Measurements from ENCODE around the gene FAM117B. TPM values are rescaled to one million over a fixed set of nuclear protein-coding genes. Genes with fewer than 3 reads are reported as not detected.
A peak's percentile ranks its signal among the peaks of the same experiment; 100 is the strongest.
"Not testable (repeated sequence)": the region's sequence is repeated elsewhere in the genome, so short reads cannot be mapped to it uniquely, and the experiment has no call there.

Gene FAM117B
- total and polyA plus RNA-seq, 7 donors = 3.6 to 8.9 (median 4.6) TPM

DNA sequence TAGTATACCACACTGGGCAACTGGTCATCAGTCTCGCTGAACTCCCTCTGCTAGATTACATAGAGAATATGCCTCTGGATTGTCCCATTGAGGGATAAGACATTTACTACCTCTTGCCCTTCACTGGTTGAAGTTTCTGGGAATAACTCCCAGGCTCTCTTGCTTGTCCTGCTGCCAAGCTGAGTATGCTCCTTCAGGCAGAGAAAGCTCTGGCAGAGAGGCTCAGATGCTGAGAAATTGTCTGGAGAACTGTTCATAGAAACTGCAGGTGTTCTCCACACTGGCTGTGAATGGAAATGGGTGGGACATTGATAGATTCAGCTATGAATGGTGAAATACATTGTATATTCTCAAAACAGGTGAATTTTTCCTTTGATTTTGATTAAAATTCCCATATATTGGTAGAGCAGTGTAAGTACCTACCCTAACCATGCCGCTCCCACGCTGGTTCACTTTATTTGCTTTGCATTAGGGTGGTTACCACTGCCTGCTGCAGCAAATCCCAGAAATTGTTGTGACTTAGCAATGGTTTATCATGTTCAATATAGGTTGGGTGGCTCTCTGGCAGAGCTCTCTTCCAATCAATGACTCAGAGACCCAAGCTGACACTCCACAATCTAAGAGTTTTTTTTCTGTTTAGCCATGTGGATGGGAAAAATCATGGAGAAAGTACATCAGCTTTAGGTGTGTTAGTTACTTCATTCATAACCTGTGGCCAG, 36.7 kb downstream of the FAM117B start:
- H3K27ac ChIP-seq = peak overlapping the region in 1 of 4 donors; percentile 32
- no peaks in the 10 kb centered on the region for H3K36me3 ChIP-seq
- DNase-seq = no peak
- H3K4me1 ChIP-seq = peaks cover 0 to 13% (median 4%) of the 10 kb centered on the region in 4 donors
- no peaks in the 10 kb centered on the region for H3K27me3 ChIP-seq
- H3K4me3 ChIP-seq = no peak overlapping the region
- 54 to 92% methylated on average over 3 of the region's 3 CpGs for WGBS, 2 donors
- intact Hi-C loops (cut with DNase I) = no loop called here
- TF ChIP-seq EP300 (IDR thresholded peaks at IDR 0.05) (no peak), POLR2A (IDR thresholded peaks at IDR 0.05) (no peak)
- TF ChIP-seq, protein P1, sequence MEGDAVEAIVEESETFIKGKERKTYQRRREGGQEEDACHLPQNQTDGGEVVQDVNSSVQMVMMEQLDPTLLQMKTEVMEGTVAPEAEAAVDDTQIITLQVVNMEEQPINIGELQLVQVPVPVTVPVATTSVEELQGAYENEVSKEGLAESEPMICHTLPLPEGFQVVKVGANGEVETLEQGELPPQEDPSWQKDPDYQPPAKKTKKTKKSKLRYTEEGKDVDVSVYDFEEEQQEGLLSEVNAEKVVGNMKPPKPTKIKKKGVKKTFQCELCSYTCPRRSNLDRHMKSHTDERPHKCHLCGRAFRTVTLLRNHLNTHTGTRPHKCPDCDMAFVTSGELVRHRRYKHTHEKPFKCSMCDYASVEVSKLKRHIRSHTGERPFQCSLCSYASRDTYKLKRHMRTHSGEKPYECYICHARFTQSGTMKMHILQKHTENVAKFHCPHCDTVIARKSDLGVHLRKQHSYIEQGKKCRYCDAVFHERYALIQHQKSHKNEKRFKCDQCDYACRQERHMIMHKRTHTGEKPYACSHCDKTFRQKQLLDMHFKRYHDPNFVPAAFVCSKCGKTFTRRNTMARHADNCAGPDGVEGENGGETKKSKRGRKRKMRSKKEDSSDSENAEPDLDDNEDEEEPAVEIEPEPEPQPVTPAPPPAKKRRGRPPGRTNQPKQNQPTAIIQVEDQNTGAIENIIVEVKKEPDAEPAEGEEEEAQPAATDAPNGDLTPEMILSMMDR (IDR thresholded peaks at IDR 0.05) = no peak
- no peaks in the 10 kb centered on the region for H3K9me3 ChIP-seq

- H3K27me3 ChIP-seq; H3K36me3 ChIP-seq; DNase-seq; H3K4me3 ChIP-seq; intact Hi-C loops (cut with DNase I); H3K9me3 ChIP-seq; H3K27ac ChIP-seq: not testable (repeated sequence)
- WGBS, 2 donors = 92 to 95% methylated on average over 6 of the region's 6 CpGs
- H3K4me1 ChIP-seq = peaks cover 0 to 13% (median 4%) of the 10 kb centered on the region in 4 donors
Measured at GRCh38 chr2:202675097-202675496, 40.3 kb downstream of the FAM117B start.

DNA sequence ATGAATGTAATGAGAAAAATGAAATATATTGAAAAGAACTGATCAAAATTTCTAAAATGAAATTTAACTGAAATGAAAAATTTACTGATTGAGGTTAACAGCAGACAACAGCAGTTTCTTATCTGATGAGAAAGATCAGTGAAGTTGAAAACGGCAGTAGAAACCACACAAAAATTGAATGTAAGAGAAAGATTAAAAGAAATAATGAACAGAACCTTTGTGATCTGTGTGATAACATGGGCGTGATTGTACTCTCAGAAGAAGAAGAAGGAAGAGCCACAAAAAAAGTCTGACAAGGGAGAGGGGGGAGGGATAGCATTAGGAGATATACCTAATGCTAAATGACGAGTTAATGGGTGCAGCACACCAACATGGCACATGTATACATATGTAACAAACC, 45.2 kb downstream of the FAM117B start:
- H3K4me3 ChIP-seq = no peak overlapping the region
- no peaks in the 10 kb centered on the region for H3K27me3 ChIP-seq
- no peaks in the 10 kb centered on the region for H3K4me1 ChIP-seq
- no peaks in the 10 kb centered on the region for H3K9me3 ChIP-seq
- TF ChIP-seq, protein P1 (IDR thresholded peaks at IDR 0.05) = no peak
- TF ChIP-seq EP300 (IDR thresholded peaks at IDR 0.05) (no peak), POLR2AphosphoS5 (IDR thresholded peaks at IDR 0.05) (no peak), POLR2A (IDR thresholded peaks at IDR 0.05) (no peak)
- no peak overlapping the region for H3K27ac ChIP-seq
- intact Hi-C loops (cut with DNase I) = no loop called here
- WGBS, 2 donors = 80 to 93% methylated on average over 3 of the region's 3 CpGs
- H3K36me3 ChIP-seq = no peaks in the 10 kb centered on the region
- no peak for DNase-seq

DNA sequence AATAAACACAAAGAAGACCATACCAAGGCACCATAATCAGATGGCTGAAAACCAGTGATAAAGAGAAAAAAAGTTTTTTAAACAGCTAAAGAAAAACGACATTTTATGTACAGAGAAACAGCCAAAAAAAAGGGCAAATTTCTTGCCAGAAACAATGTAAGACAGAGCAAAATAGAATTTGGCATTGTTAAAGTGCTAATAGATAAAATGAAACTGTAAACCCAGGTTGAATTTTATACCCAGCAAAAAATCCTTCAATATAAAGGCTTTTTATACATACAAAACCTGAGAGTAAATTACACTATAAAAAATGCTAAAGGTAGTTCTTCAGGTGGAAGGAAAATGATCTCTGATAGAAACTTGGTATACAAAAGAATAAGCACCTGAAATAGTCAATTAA, 45.7 kb downstream of the FAM117B start:
- Histone ChIP-seq H3K36me3 (no peaks in the 10 kb centered on the region), H3K27ac (no peak overlapping the region), H3K9me3 (no peaks in the 10 kb centered on the region), H3K4me3 (no peak overlapping the region), H3K4me1 (no peaks in the 10 kb centered on the region), H3K27me3 (no peaks in the 10 kb centered on the region)
- DNase-seq = no peak
- TF ChIP-seq POLR2A (IDR thresholded peaks at IDR 0.05) = no peak
- no peak for TF ChIP-seq EP300 (IDR thresholded peaks at IDR 0.05)
- TF ChIP-seq, protein P1 (IDR thresholded peaks at IDR 0.05) = no peak
- no peak for TF ChIP-seq POLR2AphosphoS5 (IDR thresholded peaks at IDR 0.05)
- WGBS, 2 donors = 93 to 97% methylated on average over 1 of the region's 1 CpG
- intact Hi-C loops (cut with DNase I) = no loop called here

GRCh38 chr2:202681688-202682205, 47.0 kb downstream of the FAM117B start:
- H3K9me3 ChIP-seq = no peaks in the 10 kb centered on the region
- H3K27ac ChIP-seq = no peak overlapping the region
- no peak for DNase-seq
- no peak overlapping the region for H3K4me3 ChIP-seq
- intact Hi-C loops (cut with DNase I) = no loop called here
- no peaks in the 10 kb centered on the region for H3K4me1 ChIP-seq
- H3K36me3 ChIP-seq = no peaks in the 10 kb centered on the region
- no peaks in the 10 kb centered on the region for H3K27me3 ChIP-seq
- 74 to 92% methylated on average over 9 of the region's 9 CpGs for WGBS, 2 donors
- no peak for TF ChIP-seq POLR2A (IDR thresholded peaks at IDR 0.05)
- no peak for TF ChIP-seq EP300 (IDR thresholded peaks at IDR 0.05)
- TF ChIP-seq POLR2AphosphoS5 (IDR thresholded peaks at IDR 0.05) = no peak
- TF ChIP-seq, protein P1 (IDR thresholded peaks at IDR 0.05) = no peak

Measured in sigmoid colon (tissue), 7 donors.